ENCODE results near the gene ZNF415.

DNA sequence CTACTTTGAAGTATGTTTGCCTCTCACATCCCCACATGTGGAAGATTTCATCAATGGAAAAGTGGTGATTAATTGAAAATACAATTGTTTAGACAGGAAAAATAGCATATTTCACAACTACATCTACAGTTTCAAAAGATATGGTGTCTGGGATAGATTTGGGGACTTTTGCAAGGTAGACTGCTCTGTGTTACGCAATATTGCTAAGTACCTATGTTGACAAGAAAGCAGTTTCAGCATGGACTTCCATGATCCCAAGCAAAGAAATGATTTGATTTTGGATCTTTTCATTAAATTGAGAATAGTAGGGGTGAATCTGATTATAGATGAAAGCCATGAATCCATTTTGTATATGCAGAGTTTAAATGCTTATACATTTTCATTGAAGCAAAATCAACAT is 40.0 kb downstream of the ZNF415 start:
- TF ChIP-seq GATAD2B (IDR thresholded peaks at IDR 0.05; ENCODE audit: borderline replicate concordance) (no peak), CTCF (IDR thresholded peaks at IDR 0.05 in 2 of 3, conservative IDR thresholded peaks at IDR 0.05 in 1 of 3; ENCODE audit: insufficient read depth in 2 of 3, low read depth in 1 of 3, low read length in 3 of 3) (no peak), POLR2A (conservative IDR thresholded peaks at IDR 0.05) (no peak), E2F3 (CRISPR knock-in tag; IDR thresholded peaks at IDR 0.05) (no peak)

Data from K562 (cell line).